Keratinocyte (primary cell): ENCODE data around the gene MNAT1. TPM values are rescaled to one million over a fixed set of nuclear protein-coding genes. Genes with fewer than 3 reads are reported as not detected.

Experiments
- DNase-seq: peaks from one replicate; pipeline ENCODE4 v3.0.0-alpha.2; 2011; ENCODE audit warnings: low read depth, missing footprints, low spot score
- FAIRE-seq: peaks from 2 replicates; lab custom pipeline; 2011; peaks lifted over from hg19 to GRCh38; lab: Jason Lieb, UNC
- H2AFZ ChIP-seq: 2 replicates; pipeline ENCODE4 v1.6.0; 2012; ENCODE audit warnings: low read length, control low read depth, inconsistent platforms; ENCODE audit not compliant: control insufficient read depth
- H3K27ac ChIP-seq: 2 replicates; pipeline ENCODE4 v1.5.1; 2011; ENCODE audit warnings: low read length; ENCODE audit not compliant: control insufficient read depth, insufficient read depth
- H3K27me3 ChIP-seq: 3 replicates; pipeline ENCODE4 v1.6.0; 2011; ENCODE audit warnings: low read length; ENCODE audit not compliant: control insufficient read depth, insufficient read depth; ENCODE audit errors: extremely low read depth
- H3K36me3 ChIP-seq, 2 experiments: 2 replicates in 1 of 2; 3 replicates in 1 of 2; pipeline ENCODE4 v1.5.1; 2011; ENCODE audit warnings: low read length in 2 of 2, mild to moderate bottlenecking in 1 of 2; ENCODE audit not compliant: control insufficient read depth in 2 of 2, insufficient read depth in 2 of 2; ENCODE audit errors: extremely low read depth in 1 of 2
- H3K4me1 ChIP-seq: 3 replicates; pipeline ENCODE4 v1.5.1; 2011; ENCODE audit warnings: low read length; ENCODE audit not compliant: control insufficient read depth, insufficient read depth; ENCODE audit errors: extremely low read depth
- H3K4me2 ChIP-seq: 3 replicates; pipeline ENCODE4 v1.6.0; 2011; ENCODE audit warnings: low read depth, low read length; ENCODE audit not compliant: control insufficient read depth, insufficient read depth; ENCODE audit errors: extremely low read depth
- H3K4me3 ChIP-seq, 3 experiments: fragments of 200-600 bp in 1 of 3; sonication (generic) in 1 of 3; 2 replicates in 2 of 3; 3 replicates in 1 of 3; pipeline ENCODE4 v1.5.1; 2011 to 2016; ENCODE audit warnings: low read length in 3 of 3, mild to moderate bottlenecking in 3 of 3, control low read depth in 2 of 3, inconsistent platforms in 1 of 3, low read depth in 1 of 3, mixed read lengths in 1 of 3, mixed run types in 1 of 3, moderate library complexity in 1 of 3; ENCODE audit not compliant: control insufficient read depth in 2 of 3, insufficient read depth in 2 of 3; ENCODE audit errors: extremely low read depth in 1 of 3
- H3K79me2 ChIP-seq: 2 replicates; pipeline ENCODE4 v1.6.0; 2012; ENCODE audit warnings: low read length; ENCODE audit not compliant: control insufficient read depth, insufficient read depth
- H3K9ac ChIP-seq: 3 replicates; pipeline ENCODE4 v1.6.0; 2011; ENCODE audit warnings: low read length; ENCODE audit not compliant: control insufficient read depth, insufficient read depth; ENCODE audit errors: extremely low read depth
- H3K9me1 ChIP-seq: 3 replicates; pipeline ENCODE4 v1.6.0; 2011; ENCODE audit warnings: low read length; ENCODE audit not compliant: control insufficient read depth, insufficient read depth; ENCODE audit errors: extremely low read depth
- H3K9me3 ChIP-seq: 2 replicates; pipeline ENCODE4 v1.5.1; 2012; ENCODE audit warnings: low read depth, low read length; ENCODE audit not compliant: control insufficient read depth
- H4K20me1 ChIP-seq: 3 replicates; pipeline ENCODE4 v1.6.0; 2011; ENCODE audit warnings: low read length; ENCODE audit not compliant: control insufficient read depth, insufficient read depth; ENCODE audit errors: extremely low read depth
- EZH2 ChIP-seq: IDR thresholded peaks from one replicate; pipeline ENCODE4 v1.6.1; 2012; ENCODE audit warnings: inconsistent platforms, mild to moderate bottlenecking, low read length, moderate library complexity
- dilution Hi-C: fragments of 300-500 bp; cut with MboI; formaldehyde crosslinking; loops from one replicate; pipeline ENCODE4 v1.7.0; 2020; ENCODE audit warnings: low sequenced_read_pairs; ENCODE audit not compliant: extremely low pct_ligation_motif_present
- polyA plus RNA-seq, 5 experiments: library from polyadenylated mRNA; depleted of rRNA in 3 of 5; stranded (reverse) in 3 of 5; stranded (forward) in 1 of 5; unstranded in 1 of 5; fragments of >200 nt; gene quantifications; 1 replicate in 1 of 5; 2 replicates in 3 of 5; 3 replicates in 1 of 5; pipeline versions ENCODE4 v1.2.1 to v1.2.3, GENCODE V29; 2011 to 2012; ENCODE audit warnings: missing spikeins in 2 of 5, low read depth in 1 of 5, low replicate concordance in 1 of 5
- TF ChIP-seq, protein P1 (sequence below), 3 experiments: IDR thresholded peaks in 1 of 3; conservative IDR thresholded peaks in 1 of 3; optimal IDR thresholded peaks in 1 of 3; 2 replicates in 2 of 3; 3 replicates in 1 of 3; pipeline versions ENCODE3 to v1.5.1; 2011; ENCODE audit warnings: low read length in 3 of 3, mild to moderate bottlenecking in 3 of 3, moderate library complexity in 2 of 3, control low read depth in 1 of 3, inconsistent platforms in 1 of 3; ENCODE audit not compliant: insufficient read depth in 2 of 3; ENCODE audit errors: extremely low read depth in 1 of 3

MNAT1 gene
- polyA plus RNA-seq, 1 donor (not counting 4 experiments of a cell fraction or from before 2014, with no cell fraction given): 79.5 TPM

DNA sequence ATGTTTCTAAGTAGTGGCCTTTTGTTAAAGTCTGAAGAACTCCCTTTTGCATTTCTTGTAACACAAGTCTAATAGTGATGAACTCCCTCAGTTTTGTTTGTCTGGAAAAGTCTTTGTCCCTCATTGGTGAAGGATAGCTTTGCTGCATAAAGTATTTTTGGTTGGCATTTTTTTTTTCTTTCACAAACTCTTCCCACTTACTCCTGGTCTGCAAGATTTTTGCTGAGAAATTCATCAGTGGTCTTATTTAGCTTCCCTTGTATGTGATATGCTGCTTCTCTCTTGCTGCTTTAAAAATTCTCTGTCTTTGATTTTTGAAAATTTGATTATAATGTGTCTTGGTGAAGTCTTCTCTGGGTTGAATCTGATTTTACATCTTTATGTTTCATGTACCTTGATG is 223.6 kb downstream of the MNAT1 start:
- no peaks in the 10 kb centered on the region for H4K20me1 ChIP-seq
- dilution Hi-C loops: no loop called here
- H3K4me3 ChIP-seq: no peak overlapping the region
- H3K9ac ChIP-seq: no peak overlapping the region
- no peak for FAIRE-seq
- no peak for TF ChIP-seq EZH2
- TF ChIP-seq, protein P1, sequence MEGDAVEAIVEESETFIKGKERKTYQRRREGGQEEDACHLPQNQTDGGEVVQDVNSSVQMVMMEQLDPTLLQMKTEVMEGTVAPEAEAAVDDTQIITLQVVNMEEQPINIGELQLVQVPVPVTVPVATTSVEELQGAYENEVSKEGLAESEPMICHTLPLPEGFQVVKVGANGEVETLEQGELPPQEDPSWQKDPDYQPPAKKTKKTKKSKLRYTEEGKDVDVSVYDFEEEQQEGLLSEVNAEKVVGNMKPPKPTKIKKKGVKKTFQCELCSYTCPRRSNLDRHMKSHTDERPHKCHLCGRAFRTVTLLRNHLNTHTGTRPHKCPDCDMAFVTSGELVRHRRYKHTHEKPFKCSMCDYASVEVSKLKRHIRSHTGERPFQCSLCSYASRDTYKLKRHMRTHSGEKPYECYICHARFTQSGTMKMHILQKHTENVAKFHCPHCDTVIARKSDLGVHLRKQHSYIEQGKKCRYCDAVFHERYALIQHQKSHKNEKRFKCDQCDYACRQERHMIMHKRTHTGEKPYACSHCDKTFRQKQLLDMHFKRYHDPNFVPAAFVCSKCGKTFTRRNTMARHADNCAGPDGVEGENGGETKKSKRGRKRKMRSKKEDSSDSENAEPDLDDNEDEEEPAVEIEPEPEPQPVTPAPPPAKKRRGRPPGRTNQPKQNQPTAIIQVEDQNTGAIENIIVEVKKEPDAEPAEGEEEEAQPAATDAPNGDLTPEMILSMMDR (optimal IDR thresholded peaks at IDR 0.05 in 1 of 3, IDR thresholded peaks at IDR 0.05 in 1 of 3, conservative IDR thresholded peaks at IDR 0.05 in 1 of 3; ENCODE audit: extremely low read depth in 1 of 3, insufficient read depth in 2 of 3, low read length in 3 of 3): no peak
- no peak for DNase-seq
- H3K4me2 ChIP-seq: no peak overlapping the region
- no peaks in the 10 kb centered on the region for H3K27me3 ChIP-seq
- no peaks in the 10 kb centered on the region for H3K4me1 ChIP-seq
- no peaks in the 10 kb centered on the region for H3K36me3 ChIP-seq
- no peaks in the 10 kb centered on the region for H3K79me2 ChIP-seq
- no peak overlapping the region for H3K27ac ChIP-seq
- no peaks in the 10 kb centered on the region for H3K9me1 ChIP-seq
- no peak overlapping the region for H2AFZ ChIP-seq
- H3K9me3 ChIP-seq: no peaks in the 10 kb centered on the region

DNA sequence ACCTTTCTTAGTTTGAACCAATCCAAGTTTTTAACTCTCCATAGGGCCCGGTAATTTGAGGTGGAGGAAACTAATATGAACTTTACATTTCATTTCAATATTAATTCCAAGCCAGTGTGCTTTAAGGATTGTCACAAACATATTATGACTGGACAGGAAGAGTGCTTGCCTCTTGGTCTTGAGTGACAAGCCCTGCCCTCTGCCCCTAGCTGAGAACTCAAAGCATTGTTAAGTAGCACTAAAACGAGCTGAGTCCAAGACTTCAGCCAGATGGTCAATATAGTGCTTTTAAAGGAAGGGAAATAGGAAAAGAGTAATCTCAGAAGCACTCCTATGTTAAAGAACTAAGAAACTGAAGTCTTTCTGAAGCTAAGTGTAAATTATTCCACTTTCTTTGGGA is 229.2 kb downstream of the MNAT1 start:
- Histone ChIP-seq H3K79me2 (no peaks in the 10 kb centered on the region), H3K9ac (no peak overlapping the region), H4K20me1 (no peaks in the 10 kb centered on the region), H3K27me3 (no peaks in the 10 kb centered on the region), H3K27ac (no peak overlapping the region), H2AFZ (no peak overlapping the region), H3K9me1 (no peaks in the 10 kb centered on the region), H3K36me3 (no peaks in the 10 kb centered on the region), H3K4me1 (peaks cover 9% of the 10 kb centered on the region), H3K4me3 (no peak overlapping the region), H3K9me3 (no peaks in the 10 kb centered on the region), H3K4me2 (no peak overlapping the region)
- TF ChIP-seq, protein P1 (optimal IDR thresholded peaks at IDR 0.05 in 1 of 3, IDR thresholded peaks at IDR 0.05 in 1 of 3, conservative IDR thresholded peaks at IDR 0.05 in 1 of 3; ENCODE audit: extremely low read depth in 1 of 3, insufficient read depth in 2 of 3, low read length in 3 of 3): no peak
- no peak for TF ChIP-seq EZH2
- DNase-seq (no peak), FAIRE-seq (no peak)
- dilution Hi-C loops: no loop called here
